Astrocyte (in vitro differentiated cells and primary cell): ENCODE results near the gene TTC7B.

Source experiments
- EZH2 ChIP-seq: IDR thresholded peaks from 2 replicates; pipeline ENCODE4 v1.6.1; 2012; ENCODE audit warnings: mild to moderate bottlenecking, low read length, inconsistent platforms; ENCODE audit not compliant: insufficient read depth
- TF ChIP-seq, protein P1 (sequence below): IDR thresholded peaks from 2 replicates; pipeline ENCODE4 v1.5.1; 2011; ENCODE audit warnings: low read depth, mild to moderate bottlenecking, inconsistent platforms, low read length, moderate library complexity; ENCODE audit not compliant: insufficient read depth

DNA sequence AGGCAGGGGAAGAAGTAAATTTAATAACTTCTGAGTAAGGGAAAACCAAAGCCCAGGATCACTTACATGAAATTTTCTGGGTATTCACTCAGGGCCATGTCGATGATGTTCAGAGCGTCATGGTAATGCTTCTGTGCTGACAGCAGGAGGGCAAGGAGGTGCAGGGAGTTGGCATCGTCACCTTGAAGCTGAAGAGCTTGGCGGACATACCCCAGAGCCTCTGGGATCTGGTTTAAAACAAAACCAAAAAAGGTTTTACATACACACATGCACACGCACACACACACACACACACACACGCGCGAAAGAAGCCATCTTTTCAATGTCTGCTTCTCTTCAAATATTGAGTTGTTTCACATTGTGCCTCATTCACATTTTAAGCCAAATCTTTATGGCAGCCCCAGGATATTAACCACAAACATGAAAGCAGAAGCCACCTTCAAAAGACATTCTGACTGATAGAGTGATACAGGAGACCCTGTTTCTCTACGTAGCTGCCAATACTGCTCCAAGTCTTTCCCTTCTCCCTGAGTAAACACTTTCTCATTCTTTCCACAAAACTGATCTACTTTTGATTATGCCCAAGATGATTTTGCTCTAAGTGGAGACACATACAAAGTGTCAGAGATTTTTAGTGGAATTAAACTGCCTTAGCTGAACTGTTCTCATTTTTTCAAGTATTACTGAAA lies 172.1 kb downstream of the TTC7B start:
- TF ChIP-seq, protein P1, sequence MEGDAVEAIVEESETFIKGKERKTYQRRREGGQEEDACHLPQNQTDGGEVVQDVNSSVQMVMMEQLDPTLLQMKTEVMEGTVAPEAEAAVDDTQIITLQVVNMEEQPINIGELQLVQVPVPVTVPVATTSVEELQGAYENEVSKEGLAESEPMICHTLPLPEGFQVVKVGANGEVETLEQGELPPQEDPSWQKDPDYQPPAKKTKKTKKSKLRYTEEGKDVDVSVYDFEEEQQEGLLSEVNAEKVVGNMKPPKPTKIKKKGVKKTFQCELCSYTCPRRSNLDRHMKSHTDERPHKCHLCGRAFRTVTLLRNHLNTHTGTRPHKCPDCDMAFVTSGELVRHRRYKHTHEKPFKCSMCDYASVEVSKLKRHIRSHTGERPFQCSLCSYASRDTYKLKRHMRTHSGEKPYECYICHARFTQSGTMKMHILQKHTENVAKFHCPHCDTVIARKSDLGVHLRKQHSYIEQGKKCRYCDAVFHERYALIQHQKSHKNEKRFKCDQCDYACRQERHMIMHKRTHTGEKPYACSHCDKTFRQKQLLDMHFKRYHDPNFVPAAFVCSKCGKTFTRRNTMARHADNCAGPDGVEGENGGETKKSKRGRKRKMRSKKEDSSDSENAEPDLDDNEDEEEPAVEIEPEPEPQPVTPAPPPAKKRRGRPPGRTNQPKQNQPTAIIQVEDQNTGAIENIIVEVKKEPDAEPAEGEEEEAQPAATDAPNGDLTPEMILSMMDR, result no peak
- TF ChIP-seq EZH2, result no peak
